IPS-NIHi11 (cell line): ENCODE measurements around the gene CNTN6.

Experiments used
- DNase-seq: peaks from one replicate; pipeline ENCODE4 v3.0.0; 2012; ENCODE audit warnings: mixed read lengths, low spot score

CNTN6 gene

GRCh38 chr3:1423566-1424089 lies 330.8 kb downstream of the CNTN6 start:
- no peak for DNase-seq

GRCh38 chr3:1439395-1439794 lies 346.6 kb downstream of the CNTN6 start:
- DNase-seq: no peak

- no peak for DNase-seq
Measured at GRCh38 chr3:1442271-1442670, 349.4 kb downstream of the CNTN6 start.

GRCh38 chr3:1444195-1444594 lies 351.4 kb downstream of the CNTN6 start:
- no peak for DNase-seq

GRCh38 chr3:1446531-1446930 lies 353.7 kb downstream of the CNTN6 start:
- DNase-seq: no peak

- no peak for DNase-seq
Measured at GRCh38 chr3:1447452-1447851, 354.6 kb downstream of the CNTN6 start.

- no peak for DNase-seq
Measured at GRCh38 chr3:1448443-1448842, 355.6 kb downstream of the CNTN6 start.
